SK-N-MC (cell line): ENCODE data around the gene CYTH2.

Experiments
- DNase-seq: peaks from one replicate; pipeline ENCODE4 v3.0.0-alpha.2; 2011; ENCODE audit warnings: low read depth, low spot score
- H3K27ac ChIP-seq: fragments of 200-600 bp; sonication (generic); 2 replicates; pipeline ENCODE4 v1.5.1; 2016; ENCODE audit warnings: mixed run types
- H3K36me3 ChIP-seq: fragments of 200-600 bp; sonication (generic); 2 replicates; pipeline ENCODE4 v1.6.1; 2017; ENCODE audit warnings: antibody characterized with exemption, low read length, mixed read lengths; ENCODE audit not compliant: insufficient read depth
- H3K4me3 ChIP-seq: fragments of 200-600 bp; sonication (generic); 2 replicates; pipeline ENCODE4 v1.5.1; 2016
- H3K9ac ChIP-seq: fragments of 200-600 bp; sonication (generic); 2 replicates; pipeline ENCODE4 v1.8.0; 2017; ENCODE audit warnings: mixed run types, mixed read lengths; ENCODE audit not compliant: insufficient read length
- H3K9me3 ChIP-seq: fragments of 200-600 bp; sonication (generic); 2 replicates; pipeline ENCODE4 v1.6.1; 2017; ENCODE audit warnings: low read depth, mild to moderate bottlenecking, antibody characterized with exemption, low read length, moderate library complexity, mixed read lengths
- EZH2 ChIP-seq: fragments of 200-600 bp; sonication (generic); IDR thresholded peaks from one replicate; pipeline ENCODE4 v1.6.1; 2017; ENCODE audit warnings: antibody characterized with exemption
- FOXP2 ChIP-seq: optimal IDR thresholded peaks from 2 replicates; pipeline ENCODE3; 2011; ENCODE audit warnings: mild to moderate bottlenecking, moderate library complexity; ENCODE audit not compliant: insufficient read depth; ENCODE audit errors: extremely low read length, control extremely low read depth
- POLR2AphosphoS5 ChIP-seq: IDR thresholded peaks from 2 replicates; pipeline ENCODE4 v1.6.1; 2012; ENCODE audit warnings: mild to moderate bottlenecking, low read depth, low read length, borderline replicate concordance

CYTH2 gene, protein sequence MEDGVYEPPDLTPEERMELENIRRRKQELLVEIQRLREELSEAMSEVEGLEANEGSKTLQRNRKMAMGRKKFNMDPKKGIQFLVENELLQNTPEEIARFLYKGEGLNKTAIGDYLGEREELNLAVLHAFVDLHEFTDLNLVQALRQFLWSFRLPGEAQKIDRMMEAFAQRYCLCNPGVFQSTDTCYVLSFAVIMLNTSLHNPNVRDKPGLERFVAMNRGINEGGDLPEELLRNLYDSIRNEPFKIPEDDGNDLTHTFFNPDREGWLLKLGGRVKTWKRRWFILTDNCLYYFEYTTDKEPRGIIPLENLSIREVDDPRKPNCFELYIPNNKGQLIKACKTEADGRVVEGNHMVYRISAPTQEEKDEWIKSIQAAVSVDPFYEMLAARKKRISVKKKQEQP

DNA sequence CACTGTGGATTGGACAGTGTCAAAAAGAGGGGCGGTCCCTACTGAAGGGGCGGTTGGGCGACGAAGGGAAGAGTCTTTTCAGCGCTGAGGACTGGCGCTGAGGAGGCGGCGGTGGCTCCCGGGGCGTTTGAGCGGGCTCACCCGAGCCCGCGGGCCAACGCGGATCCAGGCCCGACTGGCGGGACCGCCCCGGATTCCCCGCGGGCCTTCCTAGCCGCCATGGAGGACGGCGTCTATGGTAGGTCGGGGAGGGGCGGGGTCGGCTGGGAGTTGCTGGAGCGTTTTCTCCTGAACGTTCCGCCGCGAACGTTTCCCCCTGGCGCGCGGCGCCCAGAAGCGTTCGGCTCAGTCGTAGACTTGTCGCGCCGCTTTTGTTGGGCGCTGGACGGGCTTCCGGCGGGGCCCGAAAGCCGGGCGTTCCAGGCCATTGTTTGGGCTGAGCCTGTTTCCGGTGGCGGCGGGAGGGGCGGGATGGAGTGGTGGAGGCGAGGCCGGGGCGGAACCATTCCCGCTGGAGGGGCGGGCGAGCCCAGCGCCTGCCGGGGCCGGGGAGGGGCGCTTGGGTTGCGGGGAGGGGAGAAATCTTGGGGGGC is at the start of gene CYTH2:
Gene CYTH2 (plus strand): TSS at position 81 of the 593 bp plus-strand sequence. CDS start 139 bp downstream, at position 220.
- TF ChIP-seq FOXP2 (no peak), POLR2AphosphoS5 (peak; percentile 95)
- peak within 1 kb of the TSS; percentile 98 for H3K27ac ChIP-seq
- peaks cover 43% of the 10 kb centered on the region for H3K36me3 ChIP-seq
- no peak for DNase-seq
- H3K9me3 ChIP-seq: no peaks in the 10 kb centered on the region
- H3K9ac ChIP-seq: peak within 1 kb of the TSS; percentile 99
- H3K4me3 ChIP-seq: peak within 1 kb of the TSS; percentile 93

DNA sequence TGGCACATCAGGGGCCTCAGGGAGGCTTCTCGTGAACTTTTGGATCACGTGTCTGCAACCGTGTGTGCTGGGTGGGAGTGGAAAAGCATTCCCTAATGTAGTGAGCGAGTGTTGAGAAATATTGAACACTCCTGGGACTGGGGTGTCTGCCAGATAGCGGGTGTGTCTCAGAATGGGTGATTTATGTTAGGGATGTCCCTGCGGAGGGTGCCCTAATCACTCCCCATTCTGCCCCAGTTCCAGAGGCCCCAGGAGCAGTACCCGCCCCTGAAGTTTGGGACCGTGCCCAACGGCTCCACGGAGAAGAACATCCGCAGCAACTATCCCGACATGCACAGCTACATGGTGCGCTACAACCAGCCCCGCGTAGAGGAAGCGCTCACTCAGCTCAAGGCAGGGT is 47.6 kb upstream of the CYTH2 start:
- TF ChIP-seq POLR2AphosphoS5: no peak
- TF ChIP-seq EZH2: no peak
- no peak for TF ChIP-seq FOXP2
- no peak overlapping the region for H3K4me3 ChIP-seq
- H3K36me3 ChIP-seq: no peaks in the 10 kb centered on the region
- DNase-seq: no peak
- no peak overlapping the region for H3K9ac ChIP-seq
- H3K9me3 ChIP-seq: no peaks in the 10 kb centered on the region
- H3K27ac ChIP-seq: no peak overlapping the region

DNA sequence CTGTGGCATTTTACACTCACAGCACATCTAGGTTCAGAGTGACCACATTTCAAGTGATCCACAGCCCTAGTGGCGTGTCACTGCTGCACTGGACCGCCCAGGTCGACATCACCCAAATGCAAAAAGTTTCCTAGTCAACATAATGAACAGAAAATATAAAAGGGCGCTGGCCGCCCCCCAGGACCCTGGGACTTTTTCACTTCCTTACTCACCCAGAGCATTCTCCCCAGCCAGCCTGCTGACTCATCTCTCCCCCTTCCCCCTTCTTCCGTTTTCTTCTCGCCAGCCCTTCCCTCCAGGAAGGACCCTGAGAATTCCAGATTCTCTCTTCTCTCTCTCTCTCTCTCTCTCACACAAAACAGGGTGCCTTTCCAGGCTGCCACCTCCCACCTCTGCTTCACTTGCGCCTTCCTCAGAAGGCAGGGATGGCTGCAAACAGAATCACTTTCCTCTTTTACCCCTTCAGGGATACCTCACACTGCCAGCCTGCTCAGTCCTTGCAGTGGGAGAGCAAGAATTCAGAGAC is 44.4 kb upstream of the CYTH2 start:
- no peak for DNase-seq
- H3K9me3 ChIP-seq: no peaks in the 10 kb centered on the region
- H3K27ac ChIP-seq: peak overlapping the region; percentile 95
- peak overlapping the region; percentile 60 for H3K4me3 ChIP-seq
- no peaks in the 10 kb centered on the region for H3K36me3 ChIP-seq
- TF ChIP-seq EZH2 (no peak), FOXP2 (no peak), POLR2AphosphoS5 (peak; percentile 24; the same call in 1 of the 2 replicates)
- peak overlapping the region; percentile 64 for H3K9ac ChIP-seq

DNA sequence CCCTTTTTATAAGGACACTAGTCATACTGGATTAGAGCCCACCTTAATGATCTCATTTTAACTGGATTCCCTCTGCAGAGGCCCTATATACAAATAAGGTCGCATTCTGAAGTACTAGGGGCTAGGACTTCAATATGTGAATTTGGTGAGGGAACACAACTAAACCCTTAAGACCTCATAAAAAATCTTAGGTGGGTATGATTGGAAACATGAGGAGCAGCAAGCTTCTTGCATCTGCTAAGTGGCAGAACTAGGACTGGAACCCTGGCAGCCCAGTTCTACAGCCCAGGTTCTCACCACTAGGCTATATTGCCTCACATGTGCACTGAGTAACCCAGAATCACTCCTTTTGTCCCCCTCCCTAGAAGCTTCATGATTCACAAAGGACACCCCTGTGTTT is 40.5 kb upstream of the CYTH2 start:
- TF ChIP-seq EZH2 (no peak), FOXP2 (no peak), POLR2AphosphoS5 (no peak)
- no peaks in the 10 kb centered on the region for H3K36me3 ChIP-seq
- no peak overlapping the region for H3K27ac ChIP-seq
- no peak overlapping the region for H3K4me3 ChIP-seq
- H3K9ac ChIP-seq: no peak overlapping the region
- DNase-seq: no peak
- no peaks in the 10 kb centered on the region for H3K9me3 ChIP-seq

DNA sequence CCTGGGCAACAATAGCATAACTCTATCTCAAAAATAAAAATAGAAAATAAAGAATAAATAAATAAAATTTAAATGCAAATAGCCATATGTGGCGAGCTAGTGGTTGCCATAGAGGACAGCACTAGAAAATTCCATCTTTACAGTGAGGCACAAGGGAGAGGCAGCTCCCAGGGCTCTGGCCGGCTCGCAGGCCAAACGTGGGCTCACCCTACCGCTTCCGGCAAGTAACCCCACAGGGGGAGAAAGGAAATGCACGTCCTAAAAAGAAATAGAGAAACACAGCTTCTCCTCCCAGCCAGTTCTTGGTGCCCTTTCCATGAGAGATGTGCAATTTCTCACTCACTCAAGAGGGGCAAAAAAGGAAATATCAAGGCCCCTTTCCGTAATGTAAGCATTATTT is 35.8 kb upstream of the CYTH2 start:
- Histone ChIP-seq H3K9me3 (no peaks in the 10 kb centered on the region), H3K36me3 (no peaks in the 10 kb centered on the region), H3K27ac (0 out of 2 replicates have a peak overlapping the region, but pooled peaks have one; percentile 1), H3K4me3 (no peak overlapping the region), H3K9ac (no peak overlapping the region)
- TF ChIP-seq FOXP2: no peak
- TF ChIP-seq POLR2AphosphoS5: no peak
- no peak for TF ChIP-seq EZH2
- DNase-seq: no peak

DNA sequence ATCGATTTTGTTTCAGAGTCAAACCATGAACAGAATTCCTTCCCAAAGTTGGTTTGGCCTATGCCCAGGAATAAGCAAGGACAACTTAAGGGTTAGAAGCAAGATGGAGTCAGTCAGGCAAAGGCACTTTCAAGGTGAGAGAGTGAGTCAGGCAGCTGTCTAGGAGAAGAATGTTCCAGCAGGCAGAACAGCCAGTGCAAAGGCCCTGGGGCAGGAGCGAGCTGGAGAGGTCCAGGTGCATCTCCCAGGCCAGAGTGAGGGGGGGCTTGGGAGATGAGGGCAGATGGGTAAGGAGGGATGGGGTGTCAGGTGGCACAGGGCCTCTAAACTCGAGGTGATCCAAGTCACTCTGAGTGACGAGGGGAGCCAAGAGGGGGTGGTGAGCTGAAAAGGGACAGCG is 32.6 kb upstream of the CYTH2 start:
- Histone ChIP-seq H3K36me3 (no peaks in the 10 kb centered on the region), H3K9ac (no peak overlapping the region), H3K9me3 (no peaks in the 10 kb centered on the region), H3K4me3 (no peak overlapping the region), H3K27ac (no peak overlapping the region)
- TF ChIP-seq EZH2: no peak
- TF ChIP-seq FOXP2: no peak
- TF ChIP-seq POLR2AphosphoS5: no peak
- DNase-seq: no peak

DNA sequence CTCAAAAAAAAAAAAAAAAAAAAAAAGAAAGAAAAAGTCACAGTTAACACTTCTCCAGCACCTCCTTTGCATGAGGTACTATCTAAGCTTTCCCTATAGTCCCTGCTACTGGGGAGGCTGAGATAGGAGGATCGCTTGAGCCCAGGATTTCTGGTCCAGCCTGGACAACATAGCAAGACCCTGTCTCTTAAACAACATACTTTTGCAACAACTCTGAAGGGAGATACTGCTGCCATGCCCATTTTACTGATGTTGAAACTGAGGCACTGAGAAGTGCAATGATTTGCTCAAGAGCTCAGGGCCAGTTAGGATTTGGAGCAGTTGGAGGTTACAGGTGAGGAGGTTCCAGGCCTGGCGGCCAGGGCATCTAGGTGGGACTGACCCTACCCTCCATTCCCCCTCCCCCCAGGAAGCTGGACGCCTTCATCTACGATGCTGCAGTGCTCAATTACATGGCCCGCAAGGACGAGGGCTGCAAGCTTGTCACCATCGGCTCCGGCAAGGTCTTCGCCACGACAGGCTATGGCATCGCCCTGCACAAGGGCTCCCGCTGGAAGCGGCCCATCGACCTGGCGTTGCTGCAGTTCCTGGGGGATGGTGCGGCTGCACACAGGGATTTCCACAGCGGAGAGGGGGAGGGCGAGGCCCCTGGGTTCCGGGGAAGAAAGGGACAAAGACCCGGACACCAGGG is 27.7 kb upstream of the CYTH2 start:
- TF ChIP-seq FOXP2 (no peak), POLR2AphosphoS5 (no peak), EZH2 (no peak)
- Histone ChIP-seq H3K36me3 (peaks cover under 1% of the 10 kb centered on the region; the same call in 1 of the 2 replicates), H3K9me3 (no peaks in the 10 kb centered on the region), H3K27ac (no peak overlapping the region), H3K4me3 (no peak overlapping the region), H3K9ac (no peak overlapping the region)
- no peak for DNase-seq
